ENCODE data around the gene GAPVD1. TPM values are rescaled to one million over a fixed set of nuclear protein-coding genes. Genes with fewer than 3 reads are reported as not detected.

GAPVD1 gene
- total and polyA plus RNA-seq, 2 of the 13 experiments (the other 11 are each of a cell fraction or from before 2014, with no cell fraction given), result 11.1 to 33.2 TPM

GRCh38 chr9:125296843-125297372 lies 35.3 kb downstream of the GAPVD1 start (continued):
- no peak for TF ChIP-seq XRCC5 (optimal IDR thresholded peaks at IDR 0.05; ENCODE audit: low read length)
- TF ChIP-seq SNAPC5 (CRISPR knock-in tag; IDR thresholded peaks at IDR 0.05; ENCODE audit: borderline replicate concordance), result no peak
- TF ChIP-seq SATB2 (CRISPR knock-in tag; IDR thresholded peaks at IDR 0.05), result 0 out of 2 replicates have a peak, but pooled peaks have one; percentile 82
- TF ChIP-seq NRL (CRISPR knock-in tag; IDR thresholded peaks at IDR 0.05; ENCODE audit: borderline replicate concordance), result no peak
- TF ChIP-seq RXRB (CRISPR knock-in tag; IDR thresholded peaks at IDR 0.05; ENCODE audit: borderline replicate concordance), result peak; percentile 84
- no peak for TF ChIP-seq ZNF205 (CRISPR knock-in tag; IDR thresholded peaks at IDR 0.05)
- no peak for TF ChIP-seq ZNF616 (CRISPR knock-in tag; IDR thresholded peaks at IDR 0.05; ENCODE audit: low read depth)
- TF ChIP-seq HMG20A (CRISPR knock-in tag; IDR thresholded peaks at IDR 0.05; ENCODE audit: borderline replicate concordance), result peak; percentile 98
- TF ChIP-seq ZMAT5 (CRISPR knock-in tag; IDR thresholded peaks at IDR 0.05; ENCODE audit: borderline replicate concordance, low read depth), result no peak
- 0 out of 2 replicates have a peak, but pooled peaks have one; percentile 24 for TF ChIP-seq ARNTL (CRISPR knock-in tag; IDR thresholded peaks at IDR 0.05)
- no peak for TF ChIP-seq SNAI1 (CRISPR knock-in tag; IDR thresholded peaks at IDR 0.05; ENCODE audit: borderline replicate concordance)
- no peak for TF ChIP-seq ZSCAN5A (CRISPR knock-in tag; IDR thresholded peaks at IDR 0.05; ENCODE audit: borderline replicate concordance)
- no peak for TF ChIP-seq KIAA2018 (CRISPR knock-in tag; IDR thresholded peaks at IDR 0.05; ENCODE audit: borderline replicate concordance)
- no peak for TF ChIP-seq IRF1 (CRISPR knock-in tag; IDR thresholded peaks at IDR 0.05; ENCODE audit: low read depth)
- TF ChIP-seq ZBTB7A (CRISPR knock-in tag; IDR thresholded peaks at IDR 0.05), result no peak
- TF ChIP-seq MTERF4 (CRISPR knock-in tag; IDR thresholded peaks at IDR 0.05), result no peak
